ENCODE measurements around the gene TMEM255B. TPM values are rescaled to one million over a fixed set of nuclear protein-coding genes. Genes with fewer than 3 reads are reported as not detected.
"Not testable (repeated sequence)": the region's sequence is repeated elsewhere in the genome, so short reads cannot be mapped to it uniquely, and the experiment has no call there.

The TMEM255B gene
- total RNA-seq, 2 experiments from 2014 or later = 1.3 to 1.8 TPM

DNA sequence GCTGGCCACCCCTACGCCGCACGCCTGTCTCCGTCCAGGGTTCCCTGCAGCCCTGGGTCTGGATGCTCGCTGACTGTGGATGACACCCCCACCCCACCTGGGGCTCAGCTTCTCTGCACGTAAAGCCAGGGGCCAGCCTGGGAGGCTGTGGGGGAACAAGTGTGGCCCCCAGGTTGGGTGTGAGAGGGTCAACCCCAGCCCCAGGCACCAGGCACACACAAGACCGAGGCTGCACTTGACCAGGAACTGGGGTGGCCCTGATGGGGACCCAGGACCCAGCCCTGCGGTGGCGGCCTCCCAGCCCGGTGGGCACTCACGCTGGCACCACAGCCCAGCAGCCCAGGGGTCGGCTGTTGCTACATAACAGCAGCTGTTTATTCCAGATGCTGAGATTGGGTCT is 63.2 kb downstream of the TMEM255B start:
- H3K27ac Mint-ChIP-seq = no peak overlapping the region

GRCh38 chr13:113822956-113823744 is 64.1 kb downstream of the TMEM255B start:
- CTCF ChIA-PET = interaction anchor here (0.8 to 3.9 kb wide), 2 partner anchors 9 kb away, joined by 3 to 19 read pairs; no protein-coding TSS in a partner anchor
- no peak overlapping the region for H3K27ac Mint-ChIP-seq
- H3K4me3 Mint-ChIP-seq = no peak overlapping the region
- no peaks in the 10 kb centered on the region for H3K27me3 Mint-ChIP-seq
- POLR2A ChIA-PET = no interaction called here
- H3K36me3 Mint-ChIP-seq (ENCODE audit: low read depth) = peaks cover 9% of the 10 kb centered on the region
- DNase-seq = no peak
- H3K9me3 Mint-ChIP-seq = no peaks in the 10 kb centered on the region
- no peaks in the 10 kb centered on the region for H3K4me1 Mint-ChIP-seq

More for the DNA sequence above, 63.2 kb downstream of the TMEM255B start:
- DNase-seq = no peak
- peaks cover 11% of the 10 kb centered on the region for H3K36me3 Mint-ChIP-seq (ENCODE audit: low read depth)
- H3K9me3 Mint-ChIP-seq = no peaks in the 10 kb centered on the region
- ChIA-PET CTCF (interaction anchor here (0.8 to 3.9 kb wide), 3 partner anchors 8 to 19 kb away, joined by 3 to 19 read pairs (median 4); no protein-coding TSS in a partner anchor), POLR2A (no interaction called here)
- no peak overlapping the region for H3K4me3 Mint-ChIP-seq
- H3K4me1 Mint-ChIP-seq = peaks cover 3% of the 10 kb centered on the region
- no peaks in the 10 kb centered on the region for H3K27me3 Mint-ChIP-seq

DNA sequence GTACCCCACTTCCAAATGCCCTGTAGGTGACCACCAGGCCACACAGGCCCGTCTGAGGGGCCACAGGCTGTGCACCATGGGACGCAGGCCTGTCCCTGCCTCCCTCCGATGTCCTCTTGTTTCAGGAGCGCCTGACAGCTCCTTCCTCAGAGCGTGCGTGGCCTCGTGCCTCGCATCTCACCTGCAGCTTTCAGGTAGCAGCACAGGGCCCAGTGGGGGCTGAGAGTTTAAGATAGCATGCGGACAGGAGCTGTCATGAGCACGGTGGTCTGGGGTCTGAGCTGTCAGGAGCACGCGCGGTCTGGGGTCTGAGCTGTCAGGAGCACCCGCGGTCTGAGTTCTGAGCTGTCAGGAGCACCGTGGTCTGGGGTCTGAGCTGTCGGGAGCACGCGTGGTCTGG is 64.7 kb downstream of the TMEM255B start:
- no peak for DNase-seq
- H3K36me3 Mint-ChIP-seq (ENCODE audit: low read depth) = peaks cover 9% of the 10 kb centered on the region
- H3K4me3 Mint-ChIP-seq = no peak overlapping the region
- no peaks in the 10 kb centered on the region for H3K4me1 Mint-ChIP-seq
- H3K27me3 Mint-ChIP-seq = no peaks in the 10 kb centered on the region
- no peak overlapping the region for H3K27ac Mint-ChIP-seq
- CTCF ChIA-PET = interaction anchor here (0.5 to 3.9 kb wide), 3 partner anchors 9 to 522 kb away, joined by 3 to 19 read pairs (median 3); no protein-coding TSS in a partner anchor
- POLR2A ChIA-PET = no interaction called here
- no peaks in the 10 kb centered on the region for H3K9me3 Mint-ChIP-seq

GRCh38 chr13:113825841-113826240 is 66.8 kb downstream of the TMEM255B start:
- no peak for DNase-seq
- CTCF ChIA-PET = interaction anchor here (1.4 to 3.9 kb wide), 2 partner anchors 11 to 101 kb away, joined by 3 to 19 read pairs; no protein-coding TSS in a partner anchor
- Mint-ChIP-seq H3K9me3 (no peaks in the 10 kb centered on the region), H3K27ac (no peak overlapping the region), H3K4me3 (no peak overlapping the region), H3K4me1 (no peaks in the 10 kb centered on the region), H3K36me3 (ENCODE audit: low read depth) (peaks cover 9% of the 10 kb centered on the region), H3K27me3 (no peaks in the 10 kb centered on the region)
- POLR2A ChIA-PET = no interaction called here

GRCh38 chr13:113826446-113826845 is 67.4 kb downstream of the TMEM255B start:
- H3K27me3 Mint-ChIP-seq; DNase-seq; H3K36me3 Mint-ChIP-seq (ENCODE audit: low read depth); POLR2A ChIA-PET; CTCF ChIA-PET; H3K27ac Mint-ChIP-seq; H3K9me3 Mint-ChIP-seq; H3K4me3 Mint-ChIP-seq; H3K4me1 Mint-ChIP-seq: not testable (repeated sequence)

- Mint-ChIP-seq H3K36me3 (ENCODE audit: low read depth) (peaks cover 7% of the 10 kb centered on the region), H3K4me1 (no peaks in the 10 kb centered on the region), H3K4me3 (no peak overlapping the region), H3K9me3 (no peaks in the 10 kb centered on the region), H3K27me3 (no peaks in the 10 kb centered on the region), H3K27ac (no peak overlapping the region)
- no peak for DNase-seq
- ChIA-PET CTCF (no interaction called here), POLR2A (no interaction called here)
Observed at GRCh38 chr13:113827021-113827420, 68.0 kb downstream of the TMEM255B start.

DNA sequence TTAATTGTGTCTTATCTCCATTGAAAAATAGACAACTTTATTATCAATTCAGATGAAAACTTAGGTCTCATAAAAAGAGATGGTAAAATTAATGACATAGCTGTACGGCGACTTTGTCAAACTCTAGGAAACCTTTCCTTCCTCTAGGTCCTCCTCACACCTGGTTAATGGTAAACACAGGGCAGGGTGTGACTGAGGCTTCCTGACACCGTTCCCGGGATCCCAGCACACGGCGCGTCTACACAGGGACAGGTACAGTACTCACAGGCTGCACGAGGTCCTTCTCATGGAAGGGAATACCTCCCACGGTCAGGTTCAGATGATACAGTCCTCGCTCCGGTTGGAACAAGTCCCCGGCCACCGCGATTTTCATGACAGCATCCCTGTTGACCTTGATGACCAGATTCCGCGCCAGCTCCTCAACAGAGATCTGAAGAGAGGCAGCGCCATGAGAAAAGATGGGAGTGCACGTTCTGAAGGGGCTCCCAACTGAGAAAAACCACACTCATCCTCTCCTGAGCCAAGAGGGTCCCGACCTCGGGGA is 69.3 kb downstream of the TMEM255B start:
- ChIA-PET CTCF (no interaction called here), POLR2A (no interaction called here)
- H3K27me3 Mint-ChIP-seq = no peaks in the 10 kb centered on the region
- no peak for DNase-seq
- H3K9me3 Mint-ChIP-seq = no peaks in the 10 kb centered on the region
- no peak overlapping the region for H3K27ac Mint-ChIP-seq
- H3K4me1 Mint-ChIP-seq = no peaks in the 10 kb centered on the region
- H3K4me3 Mint-ChIP-seq = no peak overlapping the region
- peaks cover 5% of the 10 kb centered on the region for H3K36me3 Mint-ChIP-seq (ENCODE audit: low read depth)

DNA sequence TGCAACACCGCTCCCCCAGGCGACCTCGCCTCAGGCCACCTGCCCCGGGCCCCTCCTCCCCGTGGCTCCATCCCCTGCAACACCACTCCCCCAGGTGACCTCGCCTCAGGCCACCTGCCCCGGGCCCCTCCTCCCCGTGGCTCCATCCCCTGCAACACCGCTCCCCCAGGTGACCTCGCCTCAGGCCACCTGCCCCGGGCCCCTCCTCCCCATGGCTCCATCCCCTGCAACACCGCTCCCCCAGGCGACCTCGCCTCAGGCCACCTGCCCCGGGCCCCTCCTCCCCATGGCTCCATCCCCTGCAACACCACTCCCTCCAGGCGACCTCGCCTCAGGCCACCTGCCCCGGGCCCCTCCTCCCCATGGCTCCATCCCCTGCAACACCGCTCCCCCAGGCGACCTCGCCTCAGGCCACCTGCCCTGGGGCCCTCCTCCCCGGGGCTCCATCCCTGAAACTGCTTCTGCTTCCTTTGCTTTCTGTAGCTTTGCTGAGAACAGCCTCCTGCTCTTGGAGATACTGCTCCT is 71.5 kb downstream of the TMEM255B start:
- CTCF ChIA-PET = interaction anchor here (1.0 kb wide), 1 partner anchor 33 kb away, joined by 4 read pairs; no protein-coding TSS in a partner anchor
- H3K4me1 Mint-ChIP-seq; POLR2A ChIA-PET; DNase-seq; H3K27me3 Mint-ChIP-seq; H3K9me3 Mint-ChIP-seq; H3K27ac Mint-ChIP-seq; H3K4me3 Mint-ChIP-seq; H3K36me3 Mint-ChIP-seq (ENCODE audit: low read depth): not testable (repeated sequence)

GRCh38 chr13:113831061-113831460 is 72.0 kb downstream of the TMEM255B start:
- peaks cover 2% of the 10 kb centered on the region for H3K4me1 Mint-ChIP-seq
- H3K36me3 Mint-ChIP-seq (ENCODE audit: low read depth) = no peaks in the 10 kb centered on the region
- H3K27ac Mint-ChIP-seq = no peak overlapping the region
- no peaks in the 10 kb centered on the region for H3K9me3 Mint-ChIP-seq
- CTCF ChIA-PET = no interaction called here
- H3K4me3 Mint-ChIP-seq = no peak overlapping the region
- no peak for DNase-seq
- no peaks in the 10 kb centered on the region for H3K27me3 Mint-ChIP-seq
- POLR2A ChIA-PET = no interaction called here

DNA sequence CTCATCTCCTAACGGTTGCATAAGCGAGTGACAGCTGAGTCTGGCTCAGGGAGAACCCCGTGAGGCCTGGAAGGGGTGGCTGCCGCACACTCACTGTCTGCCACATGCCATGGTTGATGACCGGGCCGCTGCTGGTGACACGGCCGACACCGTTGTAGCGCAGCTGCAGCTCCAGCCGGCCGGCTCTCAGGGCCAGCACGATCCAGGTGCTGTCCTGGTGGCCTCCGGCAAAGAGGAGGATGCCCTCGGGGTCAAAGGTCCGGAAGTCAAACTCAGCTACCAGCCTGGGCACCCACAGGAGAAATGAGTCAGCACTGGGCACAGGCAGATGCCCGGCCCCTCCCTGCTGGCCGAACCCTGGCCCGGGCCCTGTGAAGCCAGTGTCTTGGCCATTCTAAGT is 73.2 kb downstream of the TMEM255B start:
- DNase-seq = no peak
- POLR2A ChIA-PET = no interaction called here
- no peaks in the 10 kb centered on the region for H3K27me3 Mint-ChIP-seq
- no peaks in the 10 kb centered on the region for H3K36me3 Mint-ChIP-seq (ENCODE audit: low read depth)
- H3K4me3 Mint-ChIP-seq = no peak overlapping the region
- peaks cover 6% of the 10 kb centered on the region for H3K4me1 Mint-ChIP-seq
- no peak overlapping the region for H3K27ac Mint-ChIP-seq
- CTCF ChIA-PET = interaction anchor here (1.0 kb wide), 1 partner anchor 10 kb away, joined by 3 read pairs; no protein-coding TSS in a partner anchor
- H3K9me3 Mint-ChIP-seq = no peaks in the 10 kb centered on the region

DNA sequence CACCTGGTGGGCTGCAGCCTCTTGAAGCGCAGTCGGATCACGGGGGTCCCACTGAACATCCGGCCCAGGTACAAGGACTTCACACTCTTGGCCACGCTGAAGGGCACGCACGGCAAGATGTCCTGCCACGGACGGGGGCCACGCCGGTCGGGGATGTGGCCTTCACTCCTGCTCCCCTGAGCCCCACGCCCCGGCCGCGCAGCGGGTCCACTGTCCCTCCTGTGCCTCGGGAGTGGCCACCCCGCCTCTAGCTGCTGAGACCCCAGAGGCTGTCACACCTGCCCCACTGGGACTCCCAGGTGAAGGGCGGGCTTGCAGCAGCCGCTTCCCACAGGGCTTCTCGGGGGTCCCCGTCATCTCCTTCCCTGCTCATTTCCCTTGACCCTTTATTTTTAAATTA is 73.6 kb downstream of the TMEM255B start:
- H3K9me3 Mint-ChIP-seq = no peaks in the 10 kb centered on the region
- ChIA-PET POLR2A (no interaction called here), CTCF (interaction anchor here (1.0 to 1.6 kb wide), 2 partner anchors 10 to 12 kb away, joined by 3 to 5 read pairs; no protein-coding TSS in a partner anchor)
- no peaks in the 10 kb centered on the region for H3K36me3 Mint-ChIP-seq (ENCODE audit: low read depth)
- H3K4me1 Mint-ChIP-seq = peaks cover 10% of the 10 kb centered on the region
- DNase-seq = no peak
- H3K27me3 Mint-ChIP-seq = no peaks in the 10 kb centered on the region
- H3K4me3 Mint-ChIP-seq = no peak overlapping the region
- H3K27ac Mint-ChIP-seq = no peak overlapping the region

DNA sequence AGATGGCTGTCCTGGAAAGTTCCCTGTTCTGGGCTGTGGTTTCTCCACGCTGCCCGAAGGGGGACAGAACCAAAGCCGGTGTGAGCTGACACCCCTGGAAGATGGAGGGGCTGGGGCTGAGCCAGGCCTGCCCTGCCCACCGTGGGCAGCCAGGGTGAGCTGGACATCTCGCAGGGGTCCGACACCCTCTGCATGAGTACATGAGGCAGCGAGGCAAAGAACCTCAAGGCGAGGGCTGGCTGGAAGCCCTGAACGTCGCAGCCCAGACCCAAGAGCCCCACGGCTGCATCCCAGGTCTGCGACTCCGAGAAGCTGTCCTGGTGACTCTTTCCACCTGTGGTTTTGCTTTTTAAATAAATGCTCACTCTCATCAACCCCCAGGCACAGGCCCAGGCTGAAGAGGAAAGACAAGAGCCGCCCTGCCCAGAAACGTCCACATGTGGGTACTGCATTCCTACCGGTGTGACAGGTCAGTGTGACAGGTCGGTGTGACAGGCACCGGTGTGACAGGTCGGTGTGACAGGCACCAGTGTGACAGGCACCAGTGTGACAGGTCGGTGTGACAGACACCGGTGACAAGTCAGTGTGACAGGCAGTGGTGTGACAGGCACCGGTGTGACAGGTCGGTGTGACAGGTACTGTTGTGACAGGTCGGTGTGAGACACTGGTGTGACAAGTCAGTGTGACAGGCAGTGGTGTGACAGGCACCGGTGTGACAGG is 74.2 kb downstream of the TMEM255B start:
- CTCF ChIA-PET = interaction anchor here (1.6 kb wide), 1 partner anchor 12 kb away, joined by 5 read pairs; no protein-coding TSS in a partner anchor
- peaks cover 13% of the 10 kb centered on the region for H3K4me1 Mint-ChIP-seq
- no peaks in the 10 kb centered on the region for H3K9me3 Mint-ChIP-seq
- POLR2A ChIA-PET = no interaction called here
- no peaks in the 10 kb centered on the region for H3K27me3 Mint-ChIP-seq
- H3K36me3 Mint-ChIP-seq (ENCODE audit: low read depth) = no peaks in the 10 kb centered on the region
- H3K27ac Mint-ChIP-seq = no peak overlapping the region
- no peak overlapping the region for H3K4me3 Mint-ChIP-seq
- no peak for DNase-seq

GRCh38 chr13:113834006-113834405 is 75.0 kb downstream of the TMEM255B start:
- POLR2A ChIA-PET; DNase-seq; H3K27me3 Mint-ChIP-seq; H3K36me3 Mint-ChIP-seq (ENCODE audit: low read depth); H3K4me3 Mint-ChIP-seq; H3K27ac Mint-ChIP-seq; H3K9me3 Mint-ChIP-seq: not testable (repeated sequence)
- H3K4me1 Mint-ChIP-seq = peaks cover 13% of the 10 kb centered on the region
- CTCF ChIA-PET = interaction anchor here (1.6 kb wide), 1 partner anchor 13 kb away, joined by 5 read pairs; no protein-coding TSS in a partner anchor
